Activated CD8-positive, alpha-beta memory T cell treated with anti-CD3 and anti-CD28 coated beads, Interleukin-2, amount 10 ng/mL, durations not matched to agents 7 days and 5 days (primary cell): Measurements from ENCODE around the gene ADARB2. TPM values are rescaled to one million over a fixed set of nuclear protein-coding genes. Genes with fewer than 3 reads are reported as not detected.
A peak's percentile ranks its signal among the peaks of the same experiment; 100 is the strongest.
"Not testable (repeated sequence)": the region's sequence is repeated elsewhere in the genome, so short reads cannot be mapped to it uniquely, and the experiment has no call there.

Source experiments
- ATAC-seq: fragments of 150-1000 bp; cut with Tn5 transposase; one replicate; pipeline ENCODE4 v1.10.0; 2021; ENCODE audit warnings: moderate library complexity
- CTCF ChIA-PET: fragments of 350-600 bp; sonication (Branson Sonifier 250); formaldehyde crosslinking; loops from one replicate; lab custom pipeline; 2021; ENCODE audit warnings: antibody characterized with exemption; lab: Charles Lee
- DNase-seq: peaks from one replicate; pipeline ENCODE4 v3.0.0-alpha.2; 2020
- H3K27ac Mint-ChIP-seq: one replicate; pipeline ENCODE4 v1.8.0; 2021; ENCODE audit warnings: mild to moderate bottlenecking, mixed read lengths
- H3K27me3 Mint-ChIP-seq: one replicate; pipeline ENCODE4 v1.8.0; 2021; ENCODE audit warnings: mixed read lengths
- H3K36me3 Mint-ChIP-seq: one replicate; pipeline ENCODE4 v1.8.0; 2021; ENCODE audit warnings: mild to moderate bottlenecking, mixed read lengths
- H3K4me1 Mint-ChIP-seq: one replicate; pipeline ENCODE4 v1.8.0; 2021; ENCODE audit warnings: mixed read lengths
- H3K4me3 Mint-ChIP-seq: one replicate; pipeline ENCODE4 v1.8.0; 2021; ENCODE audit warnings: mild to moderate bottlenecking, moderate library complexity, mixed read lengths
- H3K9me3 Mint-ChIP-seq: one replicate; pipeline ENCODE4 v1.8.0; 2022; ENCODE audit warnings: low read depth, mixed read lengths
- total RNA-seq, 2 experiments: library from RNA; stranded (reverse); gene quantifications; one replicate each; pipeline ENCODE4 v1.2.3, GENCODE V29; 2021

Gene ADARB2
- total RNA-seq, 2 experiments from 2014 or later, result not detected

- H3K9me3 Mint-ChIP-seq, result peaks cover 9% of the 10 kb centered on the region
- no peak overlapping the region for H3K27ac Mint-ChIP-seq
- peaks cover 9% of the 10 kb centered on the region for H3K4me1 Mint-ChIP-seq
- H3K27me3 Mint-ChIP-seq, result peaks cover 53% of the 10 kb centered on the region
- no peak overlapping the region for H3K4me3 Mint-ChIP-seq
- no peak for ATAC-seq
- no peak for DNase-seq
- peaks cover 8% of the 10 kb centered on the region for H3K36me3 Mint-ChIP-seq
- CTCF ChIA-PET, result no interaction called here
Observed at GRCh38 chr10:1255118-1255517, 482.2 kb downstream of the ADARB2 start.

- peaks cover 8% of the 10 kb centered on the region for H3K36me3 Mint-ChIP-seq
- ATAC-seq (no peak), DNase-seq (no peak)
- H3K4me1 Mint-ChIP-seq, result peaks cover 9% of the 10 kb centered on the region
- peaks cover 9% of the 10 kb centered on the region for H3K9me3 Mint-ChIP-seq
- peaks cover 53% of the 10 kb centered on the region for H3K27me3 Mint-ChIP-seq
- peak overlapping the region; percentile 21 for H3K4me3 Mint-ChIP-seq
- CTCF ChIA-PET, result no interaction called here
- H3K27ac Mint-ChIP-seq, result peak overlapping the region; percentile 80
Observed at GRCh38 chr10:1253523-1254353, 483.6 kb downstream of the ADARB2 start.

GRCh38 chr10:1251769-1252168 lies 485.6 kb downstream of the ADARB2 start:
- H3K4me1 Mint-ChIP-seq, result peaks cover 9% of the 10 kb centered on the region
- ATAC-seq (no peak), DNase-seq (no peak)
- H3K27ac Mint-ChIP-seq, result no peak overlapping the region
- CTCF ChIA-PET, result no interaction called here
- H3K27me3 Mint-ChIP-seq, result peaks cover 50% of the 10 kb centered on the region
- no peak overlapping the region for H3K4me3 Mint-ChIP-seq
- peaks cover 9% of the 10 kb centered on the region for H3K9me3 Mint-ChIP-seq
- peaks cover 8% of the 10 kb centered on the region for H3K36me3 Mint-ChIP-seq

- no peak for ATAC-seq
- Mint-ChIP-seq H3K4me1 (peaks cover 9% of the 10 kb centered on the region), H3K36me3 (peaks cover 8% of the 10 kb centered on the region), H3K27ac (no peak overlapping the region), H3K27me3 (peaks cover 42% of the 10 kb centered on the region), H3K9me3 (peaks cover 9% of the 10 kb centered on the region), H3K4me3 (no peak overlapping the region)
- DNase-seq, result no peak
- CTCF ChIA-PET, result no interaction called here
Observed at GRCh38 chr10:1249142-1249920, 488.0 kb downstream of the ADARB2 start.

- H3K4me1 Mint-ChIP-seq, H3K27ac Mint-ChIP-seq, H3K36me3 Mint-ChIP-seq, H3K4me3 Mint-ChIP-seq, ATAC-seq, CTCF ChIA-PET, H3K9me3 Mint-ChIP-seq, DNase-seq: not testable (repeated sequence)
- peaks cover 35% of the 10 kb centered on the region for H3K27me3 Mint-ChIP-seq
Observed at GRCh38 chr10:1248262-1248630, 489.1 kb downstream of the ADARB2 start.

- ATAC-seq, result no peak
- Mint-ChIP-seq H3K27me3 (peaks cover 34% of the 10 kb centered on the region), H3K4me3 (no peak overlapping the region), H3K27ac (no peak overlapping the region), H3K4me1 (no peaks in the 10 kb centered on the region), H3K36me3 (no peaks in the 10 kb centered on the region), H3K9me3 (no peaks in the 10 kb centered on the region)
- CTCF ChIA-PET, result no interaction called here
- no peak for DNase-seq
Observed at GRCh38 chr10:1247598-1248261, 489.6 kb downstream of the ADARB2 start.

GRCh38 chr10:1244493-1244892 lies 492.8 kb downstream of the ADARB2 start:
- CTCF ChIA-PET, result no interaction called here
- DNase-seq, result no peak
- no peaks in the 10 kb centered on the region for H3K36me3 Mint-ChIP-seq
- H3K27me3 Mint-ChIP-seq, result peaks cover 22% of the 10 kb centered on the region
- H3K4me1 Mint-ChIP-seq, result peaks cover 2% of the 10 kb centered on the region
- no peak overlapping the region for H3K27ac Mint-ChIP-seq
- no peaks in the 10 kb centered on the region for H3K9me3 Mint-ChIP-seq
- no peak overlapping the region for H3K4me3 Mint-ChIP-seq
- ATAC-seq, result no peak

GRCh38 chr10:1243486-1244234 lies 493.7 kb downstream of the ADARB2 start:
- H3K36me3 Mint-ChIP-seq, result no peaks in the 10 kb centered on the region
- H3K4me3 Mint-ChIP-seq, result no peak overlapping the region
- peaks cover 19% of the 10 kb centered on the region for H3K27me3 Mint-ChIP-seq
- ATAC-seq (no peak), DNase-seq (no peak)
- CTCF ChIA-PET, result no interaction called here
- no peak overlapping the region for H3K27ac Mint-ChIP-seq
- H3K9me3 Mint-ChIP-seq, result no peaks in the 10 kb centered on the region
- H3K4me1 Mint-ChIP-seq, result peaks cover 2% of the 10 kb centered on the region

- peaks cover 2% of the 10 kb centered on the region for H3K4me1 Mint-ChIP-seq
- CTCF ChIA-PET, result no interaction called here
- peaks cover 18% of the 10 kb centered on the region for H3K27me3 Mint-ChIP-seq
- ATAC-seq (no peak), DNase-seq (no peak)
- H3K9me3 Mint-ChIP-seq, result no peaks in the 10 kb centered on the region
- H3K36me3 Mint-ChIP-seq, result no peaks in the 10 kb centered on the region
- H3K4me3 Mint-ChIP-seq, result no peak overlapping the region
- no peak overlapping the region for H3K27ac Mint-ChIP-seq
Observed at GRCh38 chr10:1242975-1243374, 494.4 kb downstream of the ADARB2 start.

- CTCF ChIA-PET, result no interaction called here
- ATAC-seq, result no peak
- Mint-ChIP-seq H3K4me3 (no peak overlapping the region), H3K9me3 (no peaks in the 10 kb centered on the region), H3K4me1 (peaks cover 2% of the 10 kb centered on the region), H3K27me3 (peaks cover 12% of the 10 kb centered on the region), H3K36me3 (no peaks in the 10 kb centered on the region), H3K27ac (no peak overlapping the region)
- no peak for DNase-seq
Observed at GRCh38 chr10:1241973-1242935, 495.1 kb downstream of the ADARB2 start.

- no peak overlapping the region for H3K4me3 Mint-ChIP-seq
- CTCF ChIA-PET, result no interaction called here
Observed at GRCh38 chr10:1241322-1241890, 495.9 kb downstream of the ADARB2 start.

GRCh38 chr10:1240341-1240775 lies 497.0 kb downstream of the ADARB2 start:
- CTCF ChIA-PET, result no interaction called here
- no peak for ATAC-seq

More at GRCh38 chr10:1241322-1241890, 495.9 kb downstream of the ADARB2 start:
- ATAC-seq (no peak), DNase-seq (no peak)
- H3K36me3 Mint-ChIP-seq, result no peaks in the 10 kb centered on the region
- H3K4me1 Mint-ChIP-seq, result peaks cover 2% of the 10 kb centered on the region
- H3K27me3 Mint-ChIP-seq, result peaks cover 11% of the 10 kb centered on the region
- H3K27ac Mint-ChIP-seq, result no peak overlapping the region
- H3K9me3 Mint-ChIP-seq, result no peaks in the 10 kb centered on the region

More at GRCh38 chr10:1240341-1240775, 497.0 kb downstream of the ADARB2 start:
- peaks cover 2% of the 10 kb centered on the region for H3K4me1 Mint-ChIP-seq
- H3K9me3 Mint-ChIP-seq, result no peaks in the 10 kb centered on the region
- no peak for DNase-seq
- no peak overlapping the region for H3K27ac Mint-ChIP-seq
- no peak overlapping the region for H3K4me3 Mint-ChIP-seq
- H3K36me3 Mint-ChIP-seq, result no peaks in the 10 kb centered on the region
- peaks cover 11% of the 10 kb centered on the region for H3K27me3 Mint-ChIP-seq
